H1 (cell line): ENCODE measurements around the gene TK2. TPM values are rescaled to one million over a fixed set of nuclear protein-coding genes. Genes with fewer than 3 reads are reported as not detected.

Experiments used
- KDM4A ChIP-seq: IDR thresholded peaks from one replicate; pipeline ENCODE4 v1.7.1; 2012; ENCODE audit warnings: low read depth, mild to moderate bottlenecking, moderate library complexity, low read length, inconsistent platforms; ENCODE audit not compliant: severe bottlenecking
- RNF2 ChIP-seq: fragments of 200-900, 300-1000 bp; sonication (generic); IDR thresholded peaks from 2 replicates; pipeline ENCODE4 v1.7.1; 2016; ENCODE audit warnings: borderline replicate concordance, low read depth, mild to moderate bottlenecking, antibody characterized with exemption, low read length; ENCODE audit not compliant: poor library complexity, severe bottlenecking; ENCODE audit errors: missing control alignments
- TAF7 ChIP-seq: optimal IDR thresholded peaks from 2 replicates; pipeline ENCODE3; 2011; ENCODE audit warnings: low read depth, mild to moderate bottlenecking, inconsistent platforms, low read length, moderate library complexity, borderline replicate concordance
- polyA plus RNA-seq, 7 experiments: library from polyadenylated mRNA; depleted of rRNA in 3 of 7; stranded (reverse) in 5 of 7; unstranded in 2 of 7; fragments of >200 nt in 5 of 7; fragments of 200-250 nt in 2 of 7; gene quantifications; 1 replicate in 5 of 7; 2 replicates in 1 of 7; 4 replicates in 1 of 7; pipeline versions ENCODE4 v1.2.1 to v1.2.3, GENCODE V29; 2011 to 2013; ENCODE audit warnings: missing spikeins in 2 of 7, mixed read lengths in 2 of 7
- total RNA-seq: library from RNA; stranded (reverse); fragmentation: NEBNext Ultra II Directional; extraction: Animal tissue kit (Norgen Biotek cat#: 25700); gene quantifications from 2 replicates; pipeline ENCODE4 v1.2.1, GENCODE V29; 2021
- TF ChIP-seq, protein P1 (sequence below): fragments of 300-600 bp; sonication (generic); IDR thresholded peaks from 2 replicates; pipeline ENCODE4 v1.7.1; 2012; ENCODE audit warnings: low read length, moderate library complexity, mild to moderate bottlenecking, inconsistent platforms; ENCODE audit not compliant: insufficient replicate concordance

The TK2 gene
- total and polyA plus RNA-seq, 2 of the 8 experiments (the other 6 are each of a cell fraction or from before 2014, with no cell fraction given) = 2.7 to 3.6 TPM

DNA sequence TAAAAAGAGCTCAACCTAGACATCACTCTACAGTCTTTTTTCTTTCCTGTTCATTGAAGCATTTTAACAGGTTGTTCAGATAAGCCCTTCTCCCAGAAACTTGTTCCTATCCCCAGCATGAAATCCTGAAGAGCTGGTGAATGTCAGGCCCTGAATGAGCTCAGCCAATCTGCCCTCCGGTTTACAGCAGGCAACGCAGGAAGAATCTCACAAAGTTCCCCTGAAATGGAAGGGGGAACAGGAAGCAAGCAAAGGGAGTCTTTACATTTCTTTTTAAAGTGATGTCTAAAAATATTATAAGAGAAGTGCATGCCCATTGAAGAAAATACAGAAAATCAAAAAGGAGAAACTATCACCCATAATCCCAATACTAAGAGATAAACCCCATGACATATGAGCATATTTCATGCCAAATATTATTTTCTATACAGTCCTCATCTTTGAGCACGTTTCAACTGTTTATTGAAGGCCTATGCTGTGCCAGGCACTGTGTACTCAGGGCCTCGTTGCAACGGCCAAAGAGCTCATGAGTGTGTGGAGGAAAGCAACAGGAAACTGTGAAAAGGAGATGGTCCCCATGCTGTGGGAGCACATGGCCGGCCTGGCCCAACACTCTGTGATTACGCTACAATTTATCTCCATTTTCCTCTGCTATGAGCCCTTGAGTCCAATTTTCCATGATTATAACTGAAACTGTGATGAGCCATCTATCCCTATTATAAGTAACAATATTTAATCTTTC lies 5.7 kb downstream of the TK2 start (continued):
- TF ChIP-seq, protein P1, sequence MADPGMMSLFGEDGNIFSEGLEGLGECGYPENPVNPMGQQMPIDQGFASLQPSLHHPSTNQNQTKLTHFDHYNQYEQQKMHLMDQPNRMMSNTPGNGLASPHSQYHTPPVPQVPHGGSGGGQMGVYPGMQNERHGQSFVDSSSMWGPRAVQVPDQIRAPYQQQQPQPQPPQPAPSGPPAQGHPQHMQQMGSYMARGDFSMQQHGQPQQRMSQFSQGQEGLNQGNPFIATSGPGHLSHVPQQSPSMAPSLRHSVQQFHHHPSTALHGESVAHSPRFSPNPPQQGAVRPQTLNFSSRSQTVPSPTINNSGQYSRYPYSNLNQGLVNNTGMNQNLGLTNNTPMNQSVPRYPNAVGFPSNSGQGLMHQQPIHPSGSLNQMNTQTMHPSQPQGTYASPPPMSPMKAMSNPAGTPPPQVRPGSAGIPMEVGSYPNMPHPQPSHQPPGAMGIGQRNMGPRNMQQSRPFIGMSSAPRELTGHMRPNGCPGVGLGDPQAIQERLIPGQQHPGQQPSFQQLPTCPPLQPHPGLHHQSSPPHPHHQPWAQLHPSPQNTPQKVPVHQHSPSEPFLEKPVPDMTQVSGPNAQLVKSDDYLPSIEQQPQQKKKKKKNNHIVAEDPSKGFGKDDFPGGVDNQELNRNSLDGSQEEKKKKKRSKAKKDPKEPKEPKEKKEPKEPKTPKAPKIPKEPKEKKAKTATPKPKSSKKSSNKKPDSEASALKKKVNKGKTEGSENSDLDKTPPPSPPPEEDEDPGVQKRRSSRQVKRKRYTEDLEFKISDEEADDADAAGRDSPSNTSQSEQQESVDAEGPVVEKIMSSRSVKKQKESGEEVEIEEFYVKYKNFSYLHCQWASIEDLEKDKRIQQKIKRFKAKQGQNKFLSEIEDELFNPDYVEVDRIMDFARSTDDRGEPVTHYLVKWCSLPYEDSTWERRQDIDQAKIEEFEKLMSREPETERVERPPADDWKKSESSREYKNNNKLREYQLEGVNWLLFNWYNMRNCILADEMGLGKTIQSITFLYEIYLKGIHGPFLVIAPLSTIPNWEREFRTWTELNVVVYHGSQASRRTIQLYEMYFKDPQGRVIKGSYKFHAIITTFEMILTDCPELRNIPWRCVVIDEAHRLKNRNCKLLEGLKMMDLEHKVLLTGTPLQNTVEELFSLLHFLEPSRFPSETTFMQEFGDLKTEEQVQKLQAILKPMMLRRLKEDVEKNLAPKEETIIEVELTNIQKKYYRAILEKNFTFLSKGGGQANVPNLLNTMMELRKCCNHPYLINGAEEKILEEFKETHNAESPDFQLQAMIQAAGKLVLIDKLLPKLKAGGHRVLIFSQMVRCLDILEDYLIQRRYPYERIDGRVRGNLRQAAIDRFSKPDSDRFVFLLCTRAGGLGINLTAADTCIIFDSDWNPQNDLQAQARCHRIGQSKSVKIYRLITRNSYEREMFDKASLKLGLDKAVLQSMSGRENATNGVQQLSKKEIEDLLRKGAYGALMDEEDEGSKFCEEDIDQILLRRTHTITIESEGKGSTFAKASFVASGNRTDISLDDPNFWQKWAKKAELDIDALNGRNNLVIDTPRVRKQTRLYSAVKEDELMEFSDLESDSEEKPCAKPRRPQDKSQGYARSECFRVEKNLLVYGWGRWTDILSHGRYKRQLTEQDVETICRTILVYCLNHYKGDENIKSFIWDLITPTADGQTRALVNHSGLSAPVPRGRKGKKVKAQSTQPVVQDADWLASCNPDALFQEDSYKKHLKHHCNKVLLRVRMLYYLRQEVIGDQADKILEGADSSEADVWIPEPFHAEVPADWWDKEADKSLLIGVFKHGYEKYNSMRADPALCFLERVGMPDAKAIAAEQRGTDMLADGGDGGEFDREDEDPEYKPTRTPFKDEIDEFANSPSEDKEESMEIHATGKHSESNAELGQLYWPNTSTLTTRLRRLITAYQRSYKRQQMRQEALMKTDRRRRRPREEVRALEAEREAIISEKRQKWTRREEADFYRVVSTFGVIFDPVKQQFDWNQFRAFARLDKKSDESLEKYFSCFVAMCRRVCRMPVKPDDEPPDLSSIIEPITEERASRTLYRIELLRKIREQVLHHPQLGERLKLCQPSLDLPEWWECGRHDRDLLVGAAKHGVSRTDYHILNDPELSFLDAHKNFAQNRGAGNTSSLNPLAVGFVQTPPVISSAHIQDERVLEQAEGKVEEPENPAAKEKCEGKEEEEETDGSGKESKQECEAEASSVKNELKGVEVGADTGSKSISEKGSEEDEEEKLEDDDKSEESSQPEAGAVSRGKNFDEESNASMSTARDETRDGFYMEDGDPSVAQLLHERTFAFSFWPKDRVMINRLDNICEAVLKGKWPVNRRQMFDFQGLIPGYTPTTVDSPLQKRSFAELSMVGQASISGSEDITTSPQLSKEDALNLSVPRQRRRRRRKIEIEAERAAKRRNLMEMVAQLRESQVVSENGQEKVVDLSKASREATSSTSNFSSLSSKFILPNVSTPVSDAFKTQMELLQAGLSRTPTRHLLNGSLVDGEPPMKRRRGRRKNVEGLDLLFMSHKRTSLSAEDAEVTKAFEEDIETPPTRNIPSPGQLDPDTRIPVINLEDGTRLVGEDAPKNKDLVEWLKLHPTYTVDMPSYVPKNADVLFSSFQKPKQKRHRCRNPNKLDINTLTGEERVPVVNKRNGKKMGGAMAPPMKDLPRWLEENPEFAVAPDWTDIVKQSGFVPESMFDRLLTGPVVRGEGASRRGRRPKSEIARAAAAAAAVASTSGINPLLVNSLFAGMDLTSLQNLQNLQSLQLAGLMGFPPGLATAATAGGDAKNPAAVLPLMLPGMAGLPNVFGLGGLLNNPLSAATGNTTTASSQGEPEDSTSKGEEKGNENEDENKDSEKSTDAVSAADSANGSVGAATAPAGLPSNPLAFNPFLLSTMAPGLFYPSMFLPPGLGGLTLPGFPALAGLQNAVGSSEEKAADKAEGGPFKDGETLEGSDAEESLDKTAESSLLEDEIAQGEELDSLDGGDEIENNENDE = no peak
- TF ChIP-seq KDM4A (no peak), RNF2 (no peak), TAF7 (no peak)
